Smooth muscle cell (in vitro differentiated cells): ENCODE measurements around the gene BSG. TPM values are rescaled to one million over a fixed set of nuclear protein-coding genes. Genes with fewer than 3 reads are reported as not detected.

Source experiments
- DNase-seq: peaks from one replicate; lab custom pipeline; 2025; ENCODE audit not compliant: unreplicated experiment; lab: John Stamatoyannopoulos, UW
- H2AFZ ChIP-seq: fragments of 200-600 bp; sonication (generic); 2 replicates; pipeline ENCODE4 v1.6.0; 2016; ENCODE audit warnings: antibody characterized with exemption, low read depth, mild to moderate bottlenecking
- H3F3A ChIP-seq: fragments of 200-600 bp; sonication (generic); 2 replicates; pipeline ENCODE4 v1.6.0; 2017; ENCODE audit warnings: antibody characterized with exemption, low read depth
- H3K27ac ChIP-seq: fragments of 200-600 bp; sonication (generic); 2 replicates; pipeline ENCODE4 v1.5.1; 2016; ENCODE audit warnings: low read depth, mild to moderate bottlenecking
- H3K27me3 ChIP-seq: fragments of 200-600 bp; sonication (generic); 2 replicates; pipeline ENCODE4 v1.6.1; 2016; ENCODE audit warnings: low read depth, mild to moderate bottlenecking
- H3K36me3 ChIP-seq: fragments of 200-600 bp; sonication (generic); 2 replicates; pipeline ENCODE4 v1.5.1; 2016; ENCODE audit warnings: low read depth
- H3K4me1 ChIP-seq: fragments of 200-600 bp; sonication (generic); 2 replicates; pipeline ENCODE4 v1.5.1; 2016; ENCODE audit warnings: low read depth
- H3K4me2 ChIP-seq: fragments of 200-600 bp; sonication (generic); 2 replicates; pipeline ENCODE4 v1.6.0; 2016; ENCODE audit warnings: mild to moderate bottlenecking
- H3K4me3 ChIP-seq: fragments of 200-600 bp; sonication (generic); 2 replicates; pipeline ENCODE4 v1.5.1; 2016; ENCODE audit warnings: mild to moderate bottlenecking
- H3K79me2 ChIP-seq: fragments of 200-600 bp; sonication (generic); 2 replicates; pipeline ENCODE4 v1.6.0; 2016; ENCODE audit warnings: low read depth, mild to moderate bottlenecking
- H3K9ac ChIP-seq: fragments of 200-600 bp; sonication (generic); 2 replicates; pipeline ENCODE4 v1.6.0; 2016; ENCODE audit warnings: low read depth
- H3K9me3 ChIP-seq: fragments of 200-600 bp; sonication (generic); replicated peaks from 2 replicates; pipeline ENCODE4 v1.5.1; 2016; ENCODE audit warnings: low read depth
- H4K20me1 ChIP-seq: fragments of 200-600 bp; sonication (generic); 2 replicates; pipeline ENCODE4 v1.6.0; 2016; ENCODE audit warnings: low read depth
- WGBS: methylation state at CpG from one replicate; pipeline ENCODE4 v1.1.7; 2016; ENCODE audit warnings: low lambda C conversion rate; 5-methylcytosine and 5-hydroxymethylcytosine counted together
- polyA plus RNA-seq: library from polyadenylated mRNA; unstranded; fragments of >200 nt; fragmentation: Nextera tagmentation; extraction: Ambion mirVana; gene quantifications from 2 replicates; pipeline ENCODE4 v1.2.1, GENCODE V29; 2016
- total RNA-seq: library from RNA; depleted of rRNA; stranded (reverse); fragments of >200 nt; gene quantifications from 2 replicates; pipeline ENCODE4 v1.2.3, GENCODE V29; 2014
- TF ChIP-seq, protein P1 (sequence below): fragments of 200-600 bp; sonication (generic); IDR thresholded peaks from 2 replicates; pipeline ENCODE4 v1.5.1; 2017; ENCODE audit warnings: borderline replicate concordance, mild to moderate bottlenecking, antibody characterized with exemption; ENCODE audit not compliant: insufficient read depth, poor library complexity, severe bottlenecking

The BSG gene
- total and polyA plus RNA-seq, 2 experiments from 2014 or later: 431 to 1,057 TPM

DNA sequence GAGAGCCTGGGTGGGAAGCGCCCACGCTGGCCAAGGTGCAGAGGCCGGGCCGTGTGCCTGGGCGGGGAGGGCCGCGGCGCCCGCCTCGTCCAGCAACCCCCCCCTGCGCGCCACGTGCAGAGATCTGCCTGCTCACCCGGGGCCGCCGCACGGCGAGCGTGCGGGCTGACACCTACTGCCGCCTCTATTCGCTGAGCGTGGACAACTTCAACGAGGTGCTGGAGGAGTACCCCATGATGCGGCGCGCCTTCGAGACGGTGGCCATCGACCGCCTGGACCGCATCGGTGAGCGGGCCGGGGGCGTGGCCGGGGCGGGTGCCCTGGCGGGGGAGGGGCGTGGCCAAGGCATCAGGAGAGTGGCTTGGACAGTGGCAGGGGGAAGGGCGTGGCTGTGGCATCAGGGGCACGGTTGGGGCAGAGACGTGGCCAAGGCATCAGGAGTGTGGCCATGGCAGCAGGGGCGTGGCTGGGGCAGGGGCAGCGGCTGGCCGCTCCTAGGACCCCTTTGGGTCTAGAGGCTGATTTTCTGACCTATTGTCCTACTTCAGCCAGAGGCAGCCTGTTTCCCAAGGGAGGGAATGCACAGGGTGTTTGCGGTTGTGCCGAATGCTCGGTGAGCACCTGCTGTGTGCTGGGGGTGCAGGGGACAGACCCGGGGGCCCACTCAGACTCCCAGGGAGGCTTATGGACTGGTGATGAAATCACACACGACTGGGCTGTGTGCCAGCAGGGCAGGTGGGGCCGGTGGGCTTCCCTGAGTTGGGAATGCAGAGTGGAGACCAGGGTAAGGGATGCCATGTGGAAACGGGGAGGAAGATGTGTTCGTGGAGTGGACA lies 41.6 kb downstream of the BSG start:
- no peaks in the 10 kb centered on the region for H3K4me1 ChIP-seq
- no peaks in the 10 kb centered on the region for H3K36me3 ChIP-seq
- no peaks in the 10 kb centered on the region for H3K79me2 ChIP-seq
- H3F3A ChIP-seq: no peaks in the 10 kb centered on the region
- 96% methylated on average over 35 of the region's 54 CpGs for WGBS
- H3K27ac ChIP-seq: no peak overlapping the region
- no peaks in the 10 kb centered on the region for H3K27me3 ChIP-seq
- no peak overlapping the region for H3K4me2 ChIP-seq
- peaks cover 9% of the 10 kb centered on the region for H4K20me1 ChIP-seq
- TF ChIP-seq, protein P1, sequence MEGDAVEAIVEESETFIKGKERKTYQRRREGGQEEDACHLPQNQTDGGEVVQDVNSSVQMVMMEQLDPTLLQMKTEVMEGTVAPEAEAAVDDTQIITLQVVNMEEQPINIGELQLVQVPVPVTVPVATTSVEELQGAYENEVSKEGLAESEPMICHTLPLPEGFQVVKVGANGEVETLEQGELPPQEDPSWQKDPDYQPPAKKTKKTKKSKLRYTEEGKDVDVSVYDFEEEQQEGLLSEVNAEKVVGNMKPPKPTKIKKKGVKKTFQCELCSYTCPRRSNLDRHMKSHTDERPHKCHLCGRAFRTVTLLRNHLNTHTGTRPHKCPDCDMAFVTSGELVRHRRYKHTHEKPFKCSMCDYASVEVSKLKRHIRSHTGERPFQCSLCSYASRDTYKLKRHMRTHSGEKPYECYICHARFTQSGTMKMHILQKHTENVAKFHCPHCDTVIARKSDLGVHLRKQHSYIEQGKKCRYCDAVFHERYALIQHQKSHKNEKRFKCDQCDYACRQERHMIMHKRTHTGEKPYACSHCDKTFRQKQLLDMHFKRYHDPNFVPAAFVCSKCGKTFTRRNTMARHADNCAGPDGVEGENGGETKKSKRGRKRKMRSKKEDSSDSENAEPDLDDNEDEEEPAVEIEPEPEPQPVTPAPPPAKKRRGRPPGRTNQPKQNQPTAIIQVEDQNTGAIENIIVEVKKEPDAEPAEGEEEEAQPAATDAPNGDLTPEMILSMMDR: no peak
- H3K9ac ChIP-seq: no peak overlapping the region
- DNase-seq: no peak
- H2AFZ ChIP-seq: no peak overlapping the region
- no peak overlapping the region for H3K4me3 ChIP-seq
- no peaks in the 10 kb centered on the region for H3K9me3 ChIP-seq

DNA sequence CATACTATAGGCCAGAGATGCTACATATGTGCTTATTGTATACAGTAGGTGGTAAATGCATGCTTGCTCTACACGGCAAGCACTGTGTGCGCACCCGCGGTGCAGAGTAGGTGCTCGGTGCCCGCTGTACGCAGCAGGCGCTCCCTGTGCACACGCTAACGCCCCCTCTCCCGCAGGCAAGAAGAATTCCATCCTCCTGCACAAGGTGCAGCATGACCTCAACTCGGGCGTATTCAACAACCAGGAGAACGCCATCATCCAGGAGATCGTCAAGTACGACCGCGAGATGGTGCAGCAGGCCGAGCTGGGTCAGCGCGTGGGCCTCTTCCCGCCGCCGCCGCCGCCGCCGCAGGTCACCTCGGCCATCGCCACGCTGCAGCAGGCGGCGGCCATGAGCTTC lies 43.2 kb downstream of the BSG start:
- peaks cover 8% of the 10 kb centered on the region for H4K20me1 ChIP-seq
- H3K9me3 ChIP-seq: no peaks in the 10 kb centered on the region
- H3K27me3 ChIP-seq: no peaks in the 10 kb centered on the region
- no peaks in the 10 kb centered on the region for H3K4me1 ChIP-seq
- over 99% methylated on average over 20 of the region's 33 CpGs for whole genome bisulfite sequencing
- no peak overlapping the region for H3K9ac ChIP-seq
- TF ChIP-seq, protein P1: no peak
- H3K4me3 ChIP-seq: no peak overlapping the region
- no peak overlapping the region for H3K27ac ChIP-seq
- DNase-seq: no peak
- no peaks in the 10 kb centered on the region for H3F3A ChIP-seq
- no peak overlapping the region for H3K4me2 ChIP-seq
- no peaks in the 10 kb centered on the region for H3K36me3 ChIP-seq
- no peak overlapping the region for H2AFZ ChIP-seq
- H3K79me2 ChIP-seq: no peaks in the 10 kb centered on the region

DNA sequence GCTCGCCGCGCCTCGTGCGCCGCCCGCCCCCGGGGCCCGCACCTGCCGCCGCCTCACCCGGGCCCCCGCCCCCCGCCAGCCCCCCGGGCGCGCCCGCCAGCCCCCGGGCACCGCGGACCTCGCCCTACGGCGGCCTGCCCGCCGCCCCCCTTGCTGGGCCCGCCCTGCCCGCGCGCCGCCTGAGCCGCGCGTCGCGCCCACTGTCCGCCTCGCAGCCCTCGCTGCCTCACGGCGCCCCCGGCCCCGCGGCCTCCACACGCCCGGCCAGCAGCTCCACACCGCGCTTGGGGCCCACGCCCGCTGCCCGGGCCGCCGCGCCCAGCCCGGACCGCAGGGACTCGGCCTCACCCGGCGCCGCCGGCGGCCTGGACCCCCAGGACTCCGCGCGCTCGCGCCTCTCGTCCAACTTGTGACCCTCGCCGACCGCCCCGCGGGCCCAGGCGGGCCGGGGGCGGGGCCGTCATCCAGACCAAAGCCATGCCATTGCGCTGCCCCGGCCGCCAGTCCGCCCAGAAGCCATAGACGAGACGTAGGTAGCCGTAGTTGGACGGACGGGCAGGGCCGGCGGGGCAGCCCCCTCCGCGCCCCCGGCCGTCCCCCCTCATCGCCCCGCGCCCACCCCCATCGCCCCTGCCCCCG lies 43.8 kb downstream of the BSG start:
- no peaks in the 10 kb centered on the region for H3K79me2 ChIP-seq
- H4K20me1 ChIP-seq: peaks cover 2% of the 10 kb centered on the region
- no peaks in the 10 kb centered on the region for H3K36me3 ChIP-seq
- no peak overlapping the region for H3K4me2 ChIP-seq
- H3K27me3 ChIP-seq: no peaks in the 10 kb centered on the region
- H3F3A ChIP-seq: no peaks in the 10 kb centered on the region
- no peaks in the 10 kb centered on the region for H3K9me3 ChIP-seq
- DNase-seq: no peak
- no peak overlapping the region for H2AFZ ChIP-seq
- TF ChIP-seq, protein P1: no peak
- no peak overlapping the region for H3K9ac ChIP-seq
- 97% methylated on average over 33 of the region's 97 CpGs for WGBS
- no peak overlapping the region for H3K4me3 ChIP-seq
- H3K4me1 ChIP-seq: no peaks in the 10 kb centered on the region
- H3K27ac ChIP-seq: no peak overlapping the region
